GM21423 (cell line): ENCODE measurements around the gene LUC7L.
"Not testable (repeated sequence)": the region's sequence is repeated elsewhere in the genome, so short reads cannot be mapped to it uniquely, and the experiment has no call there.

ENCODE experiments used
- ATAC-seq: cut with Tn5 transposase; IDR thresholded peaks from one replicate; pipeline ENCODE4 v1.9.1; 2021; ENCODE audit warnings: mild to moderate bottlenecking, moderate library complexity; ENCODE audit not compliant: unreplicated experiment

The LUC7L gene

GRCh38 chr16:264440-264951 lies 35.2 kb upstream of the LUC7L start:
- ATAC-seq = no peak

DNA sequence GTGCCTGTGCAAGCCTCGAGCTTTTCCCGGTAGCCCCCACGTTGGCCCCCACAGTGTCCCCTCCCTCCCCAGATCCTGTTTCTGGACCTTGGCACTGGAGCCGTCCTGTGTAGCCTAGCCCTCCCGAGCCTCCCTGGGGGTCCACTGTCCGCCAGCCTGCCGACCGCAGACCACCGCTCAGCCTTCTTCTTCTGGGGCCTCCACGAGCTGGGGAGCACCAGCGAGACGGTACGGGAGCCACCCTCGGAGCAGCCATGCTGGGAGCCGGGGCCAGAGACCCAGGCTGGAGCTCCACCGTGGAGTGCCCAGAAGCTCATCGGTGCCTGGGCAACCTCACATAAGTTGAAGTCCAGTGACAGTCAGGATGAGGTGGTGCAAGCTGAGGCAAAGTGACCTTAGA lies 34.7 kb upstream of the LUC7L start:
- ATAC-seq = no peak

DNA sequence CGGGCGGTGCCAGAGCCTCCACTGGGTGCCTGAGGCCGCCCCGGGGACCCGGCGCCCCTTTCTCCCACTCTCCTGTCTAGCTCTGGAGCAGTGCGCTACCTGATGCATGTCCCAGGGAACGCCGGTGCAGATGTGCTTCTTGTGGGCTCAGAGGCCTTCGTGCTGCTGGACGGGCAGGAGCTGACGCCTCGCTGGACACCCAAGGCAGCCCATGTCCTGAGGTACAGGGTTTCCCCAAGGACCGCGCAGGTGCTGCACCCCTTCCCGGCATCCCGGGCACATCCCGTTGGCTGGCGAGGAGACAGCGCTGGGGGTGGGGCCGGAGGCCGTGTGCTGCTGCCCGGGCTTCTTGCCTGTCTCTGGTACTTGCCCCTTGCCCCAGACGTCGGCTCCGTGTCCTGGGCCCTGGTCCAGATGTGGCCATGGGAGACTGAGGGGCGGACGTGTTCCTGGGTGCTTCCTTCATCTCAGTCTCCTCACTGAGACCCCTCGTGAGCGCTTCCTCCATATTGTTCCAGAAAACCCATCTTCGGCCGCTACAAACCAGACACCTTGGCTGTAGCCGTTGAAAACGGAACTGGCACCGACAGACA lies 34.0 kb upstream of the LUC7L start:
- no peak for ATAC-seq

GRCh38 chr16:262121-262745 lies 33.0 kb upstream of the LUC7L start:
- ATAC-seq = no peak

DNA sequence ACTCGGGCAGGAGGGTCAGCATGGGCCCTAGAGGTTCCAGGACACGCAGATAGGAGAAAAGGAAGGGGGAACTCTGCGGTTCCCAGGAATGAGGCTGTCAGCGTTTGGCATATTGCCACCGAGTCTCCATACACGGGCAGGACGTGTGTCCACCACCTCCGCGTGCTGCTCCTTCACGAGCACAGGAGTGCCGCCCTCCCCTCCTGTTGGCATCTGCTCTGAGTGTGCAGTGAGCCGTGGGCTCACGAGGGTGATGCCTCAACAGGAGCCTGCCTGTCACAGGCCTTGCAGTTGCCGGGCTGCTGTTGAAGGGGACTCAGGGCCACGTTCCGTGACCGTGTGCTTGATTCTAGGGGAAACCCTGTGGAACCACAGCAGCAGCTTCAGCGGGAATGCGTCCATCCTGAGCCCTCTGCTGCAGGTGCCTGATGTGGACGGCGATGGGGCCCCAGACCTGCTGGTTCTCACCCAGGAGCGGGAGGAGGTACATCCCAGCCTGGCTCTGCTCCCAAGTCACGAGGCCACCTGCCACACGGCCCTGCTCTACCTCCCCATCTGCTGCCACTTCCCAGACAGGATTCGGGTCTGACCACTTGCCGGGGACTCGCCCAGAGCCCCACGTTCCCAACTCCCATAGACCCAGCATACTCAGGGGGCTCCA lies 31.9 kb upstream of the LUC7L start:
- ATAC-seq = no peak

- ATAC-seq = no peak
Measured at GRCh38 chr16:260326-260725, 31.1 kb upstream of the LUC7L start.

GRCh38 chr16:259814-260253 lies 30.6 kb upstream of the LUC7L start:
- no peak for ATAC-seq

GRCh38 chr16:259226-259625 lies 30.0 kb upstream of the LUC7L start:
- no peak for ATAC-seq

DNA sequence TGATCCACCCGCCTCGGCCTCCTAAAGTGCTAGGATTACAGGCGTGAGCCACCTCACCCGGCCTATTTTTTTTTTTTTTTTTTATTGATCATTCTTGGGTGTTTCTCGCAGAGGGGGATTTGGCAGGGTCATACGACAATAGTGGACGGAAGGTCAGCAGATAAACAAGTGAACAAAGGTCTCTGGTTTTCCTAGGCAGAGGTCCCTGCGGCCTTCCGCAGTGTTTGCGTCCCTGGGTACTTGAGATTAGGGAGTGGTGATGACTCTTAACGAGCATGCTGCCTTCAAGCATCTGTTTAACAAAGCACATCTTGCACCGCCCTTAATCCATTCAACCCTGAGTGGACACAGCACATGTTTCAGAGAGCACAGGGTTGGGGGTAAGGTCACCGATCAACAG lies 28.8 kb upstream of the LUC7L start:
- not testable (repeated sequence) for ATAC-seq

DNA sequence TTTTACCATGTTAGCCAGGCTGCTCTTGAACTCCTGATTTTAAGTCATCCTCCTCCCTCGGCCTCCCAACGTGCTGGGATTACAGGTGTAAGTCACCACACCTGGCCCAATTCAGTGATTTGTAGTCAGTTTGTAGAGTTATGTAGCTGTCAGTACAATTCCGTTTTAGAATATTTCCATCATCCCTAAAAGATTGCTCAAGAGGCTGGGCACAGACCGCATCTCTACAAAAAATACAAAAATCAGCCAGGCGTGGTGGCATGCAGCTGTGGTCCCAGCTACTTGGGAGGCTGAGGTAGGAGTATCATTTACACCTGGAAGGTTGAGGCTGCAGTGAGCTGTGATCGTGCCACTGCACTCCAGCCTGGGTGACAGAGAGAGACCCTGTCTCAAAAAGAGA lies 25.9 kb upstream of the LUC7L start:
- no peak for ATAC-seq

- no peak for ATAC-seq
Measured at GRCh38 chr16:254461-254860, 25.2 kb upstream of the LUC7L start.

GRCh38 chr16:253833-254232 lies 24.6 kb upstream of the LUC7L start:
- no peak for ATAC-seq

- ATAC-seq = no peak
Measured at GRCh38 chr16:252366-253337, 23.4 kb upstream of the LUC7L start.

DNA sequence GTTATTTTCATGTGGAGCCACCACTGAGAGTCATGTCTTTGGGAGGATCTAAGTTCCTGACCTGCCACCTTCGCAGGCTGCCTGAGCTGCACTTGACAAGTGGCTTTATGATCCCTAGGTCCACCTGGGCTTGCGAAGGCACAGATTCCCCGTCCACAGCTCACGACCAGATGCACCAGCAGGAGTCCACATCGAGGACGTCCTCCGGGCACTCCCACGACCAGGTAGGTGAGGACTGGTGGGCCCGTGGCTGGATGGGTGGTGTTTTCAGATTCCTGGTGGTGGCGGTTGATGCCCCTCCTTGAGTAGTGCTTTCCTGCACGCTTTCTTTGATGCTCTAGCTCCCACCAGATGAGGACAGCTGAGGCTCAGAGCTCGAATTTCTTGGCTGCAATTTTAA lies 20.2 kb upstream of the LUC7L start:
- no peak for ATAC-seq

DNA sequence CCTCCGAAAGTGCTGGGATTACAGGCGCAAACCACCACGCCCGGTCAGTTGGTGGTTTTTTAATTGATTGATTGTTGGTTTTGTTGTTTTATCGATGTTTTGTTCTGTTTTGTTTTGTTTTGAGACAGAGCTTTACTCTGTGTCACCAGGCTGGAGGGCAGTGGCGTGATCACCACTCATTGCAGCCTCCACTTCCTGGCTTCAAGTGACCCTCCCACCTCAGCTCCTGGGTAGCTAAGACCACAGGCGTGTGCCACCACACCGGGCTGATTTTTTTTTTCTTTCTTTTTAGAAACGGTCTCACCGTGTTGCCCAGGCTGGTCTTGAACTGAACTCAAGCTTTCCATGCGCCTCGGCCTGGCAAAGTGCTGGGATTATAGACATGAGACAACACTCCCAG lies 17.8 kb upstream of the LUC7L start:
- no peak for ATAC-seq

DNA sequence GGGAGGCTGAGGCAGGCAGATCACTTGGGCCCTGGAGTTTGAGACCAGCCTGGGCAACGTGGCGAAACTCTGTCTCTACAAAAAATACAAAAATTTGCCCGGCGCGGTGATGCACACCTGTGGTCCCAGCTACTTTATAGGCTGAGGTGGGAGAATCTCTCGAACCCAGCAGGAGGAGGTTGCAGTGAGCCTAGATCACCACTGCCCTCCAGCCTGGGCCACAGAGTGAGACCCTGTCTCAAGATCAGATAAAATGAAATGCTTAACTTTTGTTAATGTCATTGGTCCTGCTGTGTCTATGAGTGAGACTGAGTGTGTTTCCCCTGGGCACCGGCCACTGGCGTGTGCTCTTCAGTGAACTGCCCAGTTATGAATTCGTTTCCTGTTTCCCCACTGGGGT lies 15.9 kb upstream of the LUC7L start:
- ATAC-seq = no peak

- no peak for ATAC-seq
Measured at GRCh38 chr16:243348-243747, 14.1 kb upstream of the LUC7L start.

- ATAC-seq = no peak
Measured at GRCh38 chr16:242281-242680, 13.0 kb upstream of the LUC7L start.

GRCh38 chr16:240559-240958 lies 11.3 kb upstream of the LUC7L start:
- no peak for ATAC-seq

DNA sequence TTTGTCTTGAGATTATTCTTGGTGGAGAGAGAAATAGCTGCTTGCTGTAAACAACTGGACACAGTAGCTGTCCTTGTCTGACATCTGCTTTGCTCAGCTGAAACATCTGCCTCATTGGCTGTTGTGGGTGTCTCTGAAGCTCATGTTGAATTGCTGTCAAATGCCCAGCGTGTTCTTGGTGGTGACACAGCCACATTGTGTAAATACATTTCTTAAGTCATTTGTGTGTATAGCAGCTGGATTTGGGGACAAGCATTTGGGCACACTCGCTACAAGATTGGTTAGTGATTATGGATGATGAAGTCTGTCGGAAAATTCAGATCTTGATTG lies 10.7 kb upstream of the LUC7L start:
- ATAC-seq = no peak
